Neural cell (in vitro differentiated cells): ENCODE results near the gene PBOV1.

Experiments used
- CTCF ChIP-seq: fragments of 450-650 bp; IDR thresholded peaks from 2 replicates; pipeline ENCODE4 v1.5.1; 2014; ENCODE audit warnings: antibody characterized with exemption, mild to moderate bottlenecking, moderate library complexity; ENCODE audit not compliant: poor library complexity, severe bottlenecking
- EP300 ChIP-seq: fragments of 450-650 bp; conservative IDR thresholded peaks from 2 replicates; pipeline ENCODE4 v1.6.1; 2014; ENCODE audit warnings: antibody characterized with exemption, mild to moderate bottlenecking, moderate library complexity; ENCODE audit not compliant: poor library complexity, severe bottlenecking
- EZH2 ChIP-seq: fragments of 200-600, 300-800 bp; shearing (Covaris generic), sonication (generic); IDR thresholded peaks from 2 replicates; pipeline ENCODE4 v1.6.1; 2014; ENCODE audit warnings: antibody characterized with exemption, low read length, borderline replicate concordance, mild to moderate bottlenecking; ENCODE audit not compliant: insufficient read depth, poor library complexity, severe bottlenecking
- MXI1 ChIP-seq: fragments of 450-650 bp; conservative IDR thresholded peaks from 2 replicates; pipeline ENCODE4 v1.6.1; 2014; ENCODE audit warnings: antibody characterized with exemption, mild to moderate bottlenecking; ENCODE audit not compliant: poor library complexity, severe bottlenecking
- POLR2AphosphoS5 ChIP-seq: IDR thresholded peaks from 2 replicates; pipeline ENCODE4 v1.6.1; 2012
- RAD21 ChIP-seq: fragments of 450-650 bp; conservative IDR thresholded peaks from 2 replicates; pipeline ENCODE4 v1.6.1; 2014; ENCODE audit warnings: antibody characterized with exemption, mild to moderate bottlenecking, moderate library complexity
- REST ChIP-seq: IDR thresholded peaks from 2 replicates; pipeline ENCODE4 v1.6.1; 2012; ENCODE audit warnings: borderline replicate concordance
- SMC3 ChIP-seq: fragments of 450-650 bp; conservative IDR thresholded peaks from 2 replicates; pipeline ENCODE4 v1.6.1; 2014; ENCODE audit warnings: antibody characterized with exemption, mild to moderate bottlenecking, moderate library complexity; ENCODE audit not compliant: poor library complexity
- TAF1 ChIP-seq: IDR thresholded peaks from 2 replicates; pipeline ENCODE4 v1.6.1; 2012; ENCODE audit warnings: low read depth

DNA sequence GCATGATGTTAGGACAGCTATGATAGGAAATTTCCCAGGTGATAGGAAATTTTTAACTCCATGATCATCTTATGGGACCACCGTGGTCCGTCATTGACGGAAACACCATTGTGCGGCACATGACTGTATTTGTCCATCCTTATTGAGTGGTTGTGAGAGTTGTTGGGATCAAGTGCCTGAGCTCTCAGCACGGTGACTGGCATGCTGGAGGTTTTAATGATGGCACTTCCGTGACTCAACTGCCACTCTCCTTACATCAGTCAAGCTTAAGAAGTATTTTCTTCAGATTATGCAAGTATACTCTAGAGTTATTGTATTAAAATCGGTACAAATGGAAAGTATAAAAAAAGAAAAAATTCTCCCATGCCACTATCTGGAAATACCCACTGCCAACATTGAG is 20.7 kb downstream of the PBOV1 start:
- TF ChIP-seq POLR2AphosphoS5 = no peak
- TF ChIP-seq EZH2 = no peak
- TF ChIP-seq CTCF = no peak
- no peak for TF ChIP-seq SMC3
- TF ChIP-seq REST = no peak
- no peak for TF ChIP-seq EP300
- TF ChIP-seq TAF1 = no peak
- TF ChIP-seq RAD21 = no peak
- no peak for TF ChIP-seq MXI1
